GM21526 (cell line): ENCODE measurements around the gene TSTD1.
"Not testable (repeated sequence)": the region's sequence is repeated elsewhere in the genome, so short reads cannot be mapped to it uniquely, and the experiment has no call there.

Experiments used
- ATAC-seq: cut with Tn5 transposase; IDR thresholded peaks from one replicate; pipeline ENCODE4 v1.9.1; 2021; ENCODE audit warnings: moderate library complexity; ENCODE audit not compliant: unreplicated experiment, low FRiP score

TSTD1 gene

DNA sequence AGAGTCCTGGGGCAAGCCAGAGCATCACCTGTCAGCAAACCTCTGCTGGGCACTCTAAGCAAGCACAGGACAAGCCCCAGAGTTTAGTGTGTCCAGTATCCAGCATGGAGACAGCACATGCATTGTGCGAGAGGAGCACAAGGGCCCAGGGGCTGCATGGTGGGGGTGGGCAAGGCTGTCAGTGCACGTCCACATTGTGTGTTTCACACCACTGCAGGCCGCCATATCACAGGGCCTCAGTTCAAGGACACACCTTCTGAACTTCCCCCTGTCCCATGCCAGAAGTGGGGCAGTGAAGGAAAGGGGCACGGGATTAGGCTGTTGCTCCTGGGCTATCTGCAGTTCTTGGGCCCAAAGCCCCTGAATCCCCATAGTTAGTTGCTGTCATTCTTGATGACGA, 782 bp upstream of the TSTD1 start:
- no peak for ATAC-seq

- ATAC-seq, result no peak
Measured at GRCh38 chr1:161039154-161039545, 386 bp upstream of the TSTD1 start.

- ATAC-seq, result no peak
Measured at GRCh38 chr1:161037661-161038522, 872 bp downstream of the TSTD1 start.

GRCh38 chr1:161033751-161034150, 5.0 kb downstream of the TSTD1 start:
- no peak for ATAC-seq

DNA sequence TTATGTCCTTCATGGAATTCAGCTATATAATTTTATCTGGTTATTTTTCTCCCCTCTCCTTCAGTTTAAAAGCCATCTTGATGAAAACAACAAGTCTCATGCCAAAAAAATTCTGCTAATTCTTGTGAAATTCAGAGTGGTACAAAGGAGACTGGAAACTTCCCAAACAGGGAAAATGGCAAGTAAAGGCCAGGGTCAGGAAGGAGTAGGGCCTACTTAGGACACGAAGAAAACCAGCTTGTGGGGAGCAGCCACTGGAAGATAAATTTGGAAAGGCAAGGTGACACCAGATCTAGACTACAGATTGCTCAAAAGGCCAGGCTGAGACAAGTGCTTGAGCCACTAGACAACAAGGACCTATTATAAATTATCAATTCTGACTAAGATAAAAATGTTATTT, 6.4 kb downstream of the TSTD1 start:
- ATAC-seq, result no peak

- ATAC-seq, result no peak
Measured at GRCh38 chr1:161031874-161032273, 6.9 kb downstream of the TSTD1 start.

DNA sequence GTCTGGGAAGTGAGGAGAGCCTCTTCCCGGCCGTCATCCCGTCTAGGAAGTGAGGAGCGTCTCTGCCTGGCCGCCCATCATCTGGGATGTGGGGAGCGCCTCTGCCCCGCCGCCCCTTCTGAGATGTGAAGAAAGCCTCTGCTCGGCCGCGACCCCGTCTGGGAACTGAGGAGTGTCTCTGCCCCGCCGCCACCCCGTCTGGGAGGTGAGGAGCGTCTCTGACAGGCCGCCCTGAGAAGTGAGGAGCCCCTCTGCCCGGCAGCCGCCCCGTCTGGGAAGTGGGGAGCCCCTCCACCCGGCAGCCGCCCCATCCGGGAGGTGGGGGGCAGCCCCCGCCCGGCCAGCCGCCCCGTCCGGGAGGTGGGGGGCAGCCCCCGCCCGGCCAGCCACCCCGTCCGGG, 9.3 kb downstream of the TSTD1 start:
- ATAC-seq, result not testable (repeated sequence)

- not testable (repeated sequence) for ATAC-seq
Measured at GRCh38 chr1:161026954-161027353, 11.8 kb downstream of the TSTD1 start.

DNA sequence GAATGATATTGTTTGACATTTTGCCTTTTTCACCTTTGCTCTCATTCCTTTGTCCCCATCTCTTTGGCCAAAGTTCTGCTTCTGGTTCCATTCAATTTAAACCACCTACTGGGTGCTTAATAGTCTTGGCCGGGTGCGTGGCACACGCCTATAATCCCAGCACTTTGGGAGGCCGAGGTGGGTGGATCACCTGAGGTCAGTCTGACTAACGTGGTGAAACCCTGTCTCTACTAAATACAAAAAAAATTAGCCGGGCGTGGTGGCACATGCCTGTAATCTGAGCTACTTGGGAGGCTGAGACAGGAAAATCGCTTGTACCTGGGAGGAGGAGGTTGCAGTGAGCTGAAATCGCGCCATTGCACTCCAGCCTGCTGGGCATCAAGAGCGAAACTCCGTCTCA, 16.3 kb downstream of the TSTD1 start:
- ATAC-seq, result not testable (repeated sequence)

DNA sequence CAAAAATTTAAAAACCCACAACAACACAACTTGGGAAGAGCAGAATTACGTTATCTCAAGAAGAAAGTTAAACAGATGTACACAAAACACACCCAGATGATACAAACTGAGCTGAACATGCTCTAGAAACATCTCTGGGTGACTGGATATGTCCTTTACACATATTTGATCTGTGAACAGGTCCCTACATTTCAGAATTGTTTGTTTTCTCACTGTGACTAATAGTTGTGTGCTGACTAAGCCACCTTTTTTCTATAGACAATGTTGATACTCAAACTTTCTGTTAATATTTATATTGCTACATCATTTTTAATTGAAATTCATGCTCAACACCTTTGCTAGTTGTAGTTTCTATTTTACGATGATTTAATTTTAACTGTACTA, 16.8 kb downstream of the TSTD1 start:
- no peak for ATAC-seq

DNA sequence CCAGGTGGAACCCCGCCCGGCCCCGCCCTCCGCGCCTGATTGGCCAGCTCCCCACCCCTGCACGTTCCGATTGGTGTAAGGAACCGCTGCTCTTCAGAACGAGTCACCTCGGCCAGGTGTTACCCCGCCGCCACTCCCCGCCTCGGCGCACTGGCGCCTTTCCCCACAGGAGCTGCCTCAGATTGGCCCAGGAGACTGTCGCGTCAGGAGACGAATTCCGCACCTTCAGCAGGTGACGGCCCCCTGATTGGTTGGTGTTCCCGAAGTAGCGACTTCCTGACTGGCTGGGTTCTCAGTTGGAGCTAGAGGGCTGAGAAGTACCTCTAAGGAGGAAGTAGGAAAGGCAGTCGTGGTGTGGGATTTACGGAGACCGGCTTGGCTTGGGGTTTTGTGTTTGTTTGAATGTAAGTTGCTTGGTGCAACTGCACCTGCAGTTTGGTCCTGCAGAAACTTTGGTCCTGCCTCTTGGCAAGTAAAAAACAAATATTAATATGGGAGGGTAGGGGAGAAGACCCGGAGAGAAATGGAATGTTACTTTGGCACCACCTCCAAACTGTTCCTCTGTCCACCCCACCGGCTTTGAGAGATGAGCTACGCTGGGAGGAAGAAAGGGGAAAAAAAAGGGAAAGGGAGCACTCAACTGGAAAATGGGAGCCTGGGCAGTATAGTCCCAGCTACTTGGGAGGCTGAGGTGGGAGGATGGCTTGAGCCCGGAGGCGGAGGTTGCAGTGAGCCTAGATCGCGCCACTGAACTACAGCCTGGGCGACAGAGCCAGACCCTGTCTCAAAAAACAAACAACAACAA, 17.4 kb downstream of the TSTD1 start:
- ATAC-seq, result peak; percentile 75

GRCh38 chr1:161020509-161021164, 18.1 kb downstream of the TSTD1 start, which contains the start of gene F11R:
TSS of gene F11R (minus strand) at chr1:161021152. CDS start at chr1:161021073, 79 bp downstream.
- peak; percentile 32 for ATAC-seq

- ATAC-seq, result no peak
Measured at GRCh38 chr1:161019751-161020495, 18.8 kb downstream of the TSTD1 start.

DNA sequence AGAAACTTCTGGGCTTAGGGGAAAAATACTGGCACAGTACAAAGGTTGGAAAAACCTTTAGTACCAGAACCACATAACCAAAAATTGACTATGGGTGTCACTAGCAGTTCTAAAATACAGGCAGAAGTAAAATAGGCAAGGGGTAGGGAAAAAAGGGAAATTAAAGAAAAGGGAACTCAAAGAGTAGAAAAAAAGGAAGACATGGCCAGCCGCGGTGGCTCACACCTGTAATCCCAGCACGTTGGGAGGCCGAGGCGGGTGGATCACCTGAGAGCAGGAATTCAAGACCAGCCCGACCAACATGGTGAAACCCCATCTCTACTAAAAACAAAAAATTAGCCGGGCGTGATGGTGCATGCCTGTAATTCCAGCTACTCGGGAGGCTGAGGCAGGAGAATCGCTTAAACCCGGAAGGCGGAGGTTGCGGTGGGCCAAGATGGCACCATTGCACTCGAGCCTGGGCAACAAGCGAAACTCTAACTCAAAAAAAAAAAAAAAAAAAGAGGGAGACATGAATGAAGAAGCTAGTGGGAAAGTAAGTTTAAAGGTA, 19.6 kb downstream of the TSTD1 start:
- ATAC-seq, result not testable (repeated sequence)

DNA sequence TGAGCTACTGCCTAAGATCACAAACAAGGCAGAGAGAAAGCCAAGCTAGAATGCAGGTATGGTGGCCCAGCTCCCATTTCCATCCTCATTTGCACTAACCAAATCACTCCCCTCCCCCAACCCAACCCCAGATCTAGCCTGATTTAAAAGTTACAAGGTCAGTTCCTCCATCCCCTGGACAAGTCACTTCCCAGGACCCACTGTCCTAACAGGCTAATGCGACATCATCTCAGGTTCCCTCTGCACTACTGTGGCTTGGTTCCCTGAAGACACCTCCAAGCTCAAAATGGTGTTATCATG, 20.2 kb downstream of the TSTD1 start:
- no peak for ATAC-seq

- no peak for ATAC-seq
Measured at GRCh38 chr1:161017756-161018630, 20.8 kb downstream of the TSTD1 start.

DNA sequence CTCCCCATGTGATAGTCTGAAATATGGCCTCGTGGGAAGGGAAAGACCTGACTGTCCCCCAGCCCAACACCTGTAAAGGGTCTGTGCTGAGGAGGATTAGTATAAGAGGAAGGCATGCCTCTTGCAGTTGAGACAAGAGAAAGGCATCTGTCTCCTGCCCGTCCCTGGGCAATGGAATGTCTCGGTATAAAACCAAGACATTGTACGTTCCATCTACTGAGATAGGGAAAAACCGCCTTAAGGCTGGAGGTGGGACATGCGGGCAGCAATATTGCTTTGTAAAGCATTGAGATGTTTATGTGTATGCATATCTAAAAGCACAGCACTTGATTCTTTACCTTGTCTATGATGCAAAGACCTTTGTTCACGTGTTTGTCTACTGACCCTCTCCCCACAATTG, 21.6 kb downstream of the TSTD1 start:
- ATAC-seq, result not testable (repeated sequence)

GRCh38 chr1:161016683-161017082, 22.1 kb downstream of the TSTD1 start:
- not testable (repeated sequence) for ATAC-seq

DNA sequence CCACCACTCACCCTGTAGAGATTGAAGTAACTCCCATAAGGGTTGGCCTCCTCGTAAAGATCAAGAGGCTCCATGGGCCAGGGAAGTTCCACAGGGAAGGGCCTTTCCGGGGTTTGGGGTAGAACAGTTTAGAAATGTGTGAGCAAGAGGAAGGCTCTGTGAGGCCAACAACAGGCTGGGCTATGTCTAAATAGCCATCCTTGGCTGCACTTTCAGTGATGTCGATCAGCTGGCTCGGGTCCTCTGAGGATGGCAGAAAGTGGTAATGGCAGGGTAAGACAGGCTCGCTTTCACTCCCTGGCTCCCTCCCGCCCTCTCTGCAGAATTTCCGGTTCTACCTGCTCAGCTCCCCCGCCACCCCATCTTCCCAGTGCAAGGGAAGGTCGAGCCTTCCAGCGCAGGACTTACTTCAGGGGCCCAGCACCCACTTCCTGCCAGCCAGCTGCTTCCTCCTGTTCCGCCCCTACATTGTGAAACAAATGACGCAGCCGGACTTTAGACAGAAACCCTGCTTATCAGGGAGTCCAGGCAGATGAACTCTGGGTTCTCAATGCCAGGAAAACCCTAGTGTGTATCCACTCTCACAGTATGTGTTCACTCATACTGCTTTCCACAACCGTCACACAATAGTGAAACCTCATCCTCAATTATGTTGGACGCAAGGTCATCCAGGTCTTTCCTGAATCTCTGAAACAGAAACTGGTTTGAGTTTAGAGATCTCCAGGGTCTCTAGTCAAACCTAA, 25.1 kb downstream of the TSTD1 start:
- peak; percentile 71 for ATAC-seq
